ENCODE results near the gene KCNQ4.

- TF ChIP-seq, protein P1, sequence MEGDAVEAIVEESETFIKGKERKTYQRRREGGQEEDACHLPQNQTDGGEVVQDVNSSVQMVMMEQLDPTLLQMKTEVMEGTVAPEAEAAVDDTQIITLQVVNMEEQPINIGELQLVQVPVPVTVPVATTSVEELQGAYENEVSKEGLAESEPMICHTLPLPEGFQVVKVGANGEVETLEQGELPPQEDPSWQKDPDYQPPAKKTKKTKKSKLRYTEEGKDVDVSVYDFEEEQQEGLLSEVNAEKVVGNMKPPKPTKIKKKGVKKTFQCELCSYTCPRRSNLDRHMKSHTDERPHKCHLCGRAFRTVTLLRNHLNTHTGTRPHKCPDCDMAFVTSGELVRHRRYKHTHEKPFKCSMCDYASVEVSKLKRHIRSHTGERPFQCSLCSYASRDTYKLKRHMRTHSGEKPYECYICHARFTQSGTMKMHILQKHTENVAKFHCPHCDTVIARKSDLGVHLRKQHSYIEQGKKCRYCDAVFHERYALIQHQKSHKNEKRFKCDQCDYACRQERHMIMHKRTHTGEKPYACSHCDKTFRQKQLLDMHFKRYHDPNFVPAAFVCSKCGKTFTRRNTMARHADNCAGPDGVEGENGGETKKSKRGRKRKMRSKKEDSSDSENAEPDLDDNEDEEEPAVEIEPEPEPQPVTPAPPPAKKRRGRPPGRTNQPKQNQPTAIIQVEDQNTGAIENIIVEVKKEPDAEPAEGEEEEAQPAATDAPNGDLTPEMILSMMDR (IDR thresholded peaks at IDR 0.05) = no peak
- TF ChIP-seq POLR2A (IDR thresholded peaks at IDR 0.05) = no peak
Measured at GRCh38 chr1:40857737-40858136, 74.2 kb downstream of the KCNQ4 start.
